K562 (cell line): Measurements from ENCODE around the gene ABCA7. TPM values are rescaled to one million over a fixed set of nuclear protein-coding genes. Genes with fewer than 3 reads are reported as not detected.

Experiments
- HIVEP1 ChIP-seq: fragments of 250-450 bp; sonication (Bioruptor Pico); IDR thresholded peaks from 2 replicates; pipeline ENCODE4 v1.4.0; 2020; ENCODE audit warnings: mild to moderate bottlenecking
- JUND ChIP-seq, 2 experiments: IDR thresholded peaks; 2 replicates in 1 of 2; 3 replicates in 1 of 2; pipeline ENCODE4 v1.6.1; 2011; ENCODE audit warnings: borderline replicate concordance in 2 of 2, low read depth in 2 of 2, low read length in 2 of 2, improper control_type of control experiment in 1 of 2, missing biosample characterization in 1 of 2, missing genetic modification characterization in 1 of 2, missing genetic modification reagents in 1 of 2
- KLF13 ChIP-seq: fragments of 450-650 bp; IDR thresholded peaks from 2 replicates; pipeline ENCODE4 v1.6.1; 2016; ENCODE audit warnings: missing genetic modification characterization, low read depth, mild to moderate bottlenecking, missing compliant biosample characterization, moderate library complexity, borderline replicate concordance
- MYC ChIP-seq, 2 experiments: fragments of 250-450 bp in 1 of 2; sonication (Bioruptor Pico) in 1 of 2; IDR thresholded peaks; 2 replicates each; pipeline versions ENCODE4 v1.5.1 to v1.6.1; 2012 to 2021; ENCODE audit warnings: low read depth in 2 of 2, borderline replicate concordance in 1 of 2, improper control_type of control experiment in 1 of 2, low read length in 1 of 2, mild to moderate bottlenecking in 1 of 2, moderate library complexity in 1 of 2
- NR1H2 ChIP-seq: sonication (generic); formaldehyde crosslinking; IDR thresholded peaks from 2 replicates; pipeline ENCODE4 v1.4.0; 2020; ENCODE audit warnings: mild to moderate bottlenecking, missing genetic modification reagents
- NUFIP1 ChIP-seq: fragments of 450-650 bp; IDR thresholded peaks from 2 replicates; pipeline ENCODE4 v1.6.1; 2018; ENCODE audit not compliant: partially characterized antibody
- POLR2AphosphoS2 ChIP-seq: IDR thresholded peaks from 2 replicates; pipeline ENCODE4 v1.6.1; 2012; ENCODE audit warnings: low read length, improper control_type of control experiment
- ZFP30 ChIP-seq: fragments of 250-450 bp; sonication (Bioruptor Pico); IDR thresholded peaks from 2 replicates; pipeline ENCODE4 v1.8.0; 2022; ENCODE audit warnings: moderate library complexity, mild to moderate bottlenecking, inconsistent platforms, borderline replicate concordance
- ZNF12 ChIP-seq: sonication (generic); formaldehyde crosslinking; IDR thresholded peaks from 2 replicates; pipeline ENCODE4 v1.4.0; 2020; ENCODE audit warnings: mild to moderate bottlenecking, missing genetic modification reagents
- ZNF184 ChIP-seq: sonication (generic); formaldehyde crosslinking; IDR thresholded peaks from 2 replicates; pipeline ENCODE4 v1.5.0; 2020; ENCODE audit warnings: missing genetic modification reagents
- ZNF354B ChIP-seq: fragments of 250-450 bp; sonication (Bioruptor Pico); IDR thresholded peaks from 2 replicates; pipeline ENCODE4 v1.4.0; 2020
- ZNF79 ChIP-seq: fragments of 250-450 bp; sonication (Bioruptor Pico); IDR thresholded peaks from 2 replicates; pipeline ENCODE4 v1.4.0; 2020; ENCODE audit warnings: low read depth, mild to moderate bottlenecking, moderate library complexity
- polyA plus RNA-seq, 8 experiments: library from polyadenylated mRNA; depleted of rRNA in 4 of 8; stranded (reverse) in 5 of 8; unstranded in 3 of 8; fragments of >200 nt; fragmentation: Nextera tagmentation in 2 of 8; fragmentation: Illumina TruSeq in 1 of 8; extraction: Ambion mirVana in 2 of 8; extraction: Trizol in 1 of 8; gene quantifications; 2 replicates each; pipeline versions ENCODE4 v1.2.1 to v1.2.3, GENCODE V29; 2011 to 2014; ENCODE audit warnings: inconsistent platforms in 1 of 8, missing spikeins in 1 of 8
- total RNA-seq, 7 experiments: library from RNA; depleted of rRNA in 6 of 7; stranded (reverse); fragments of >200 nt in 6 of 7; fragmentation: Illumina TruSeq in 2 of 7; extraction: Trizol in 2 of 7; gene quantifications; 2 replicates each; pipeline versions ENCODE4 v1.2.1 to v1.2.3, GENCODE V29; 2011 to 2021; ENCODE audit warnings: low replicate concordance in 1 of 7
- TF ChIP-seq, protein P1 (sequence below): fragments of 200-600 bp; sonication (generic); IDR thresholded peaks from one replicate; pipeline ENCODE4 v1.6.1; 2012; ENCODE audit warnings: mild to moderate bottlenecking, low read depth, low read length, inconsistent platforms
- TF ChIP-seq, protein P2 (sequence below): sonication (generic); formaldehyde crosslinking; IDR thresholded peaks from 2 replicates; pipeline ENCODE4 v1.9.0; 2022; ENCODE audit warnings: mild to moderate bottlenecking, missing genetic modification reagents
- TF ChIP-seq, protein P3 (sequence below): fragments of 250-450 bp; sonication (Bioruptor Pico); IDR thresholded peaks from 2 replicates; pipeline ENCODE4 v1.9.0; 2021; ENCODE audit warnings: mild to moderate bottlenecking

ABCA7 gene
- total and polyA plus RNA-seq, 9 of the 15 experiments (the other 6 are each of a cell fraction or from before 2014, with no cell fraction given): 2.3 to 96.1 (median 31.2) TPM

DNA sequence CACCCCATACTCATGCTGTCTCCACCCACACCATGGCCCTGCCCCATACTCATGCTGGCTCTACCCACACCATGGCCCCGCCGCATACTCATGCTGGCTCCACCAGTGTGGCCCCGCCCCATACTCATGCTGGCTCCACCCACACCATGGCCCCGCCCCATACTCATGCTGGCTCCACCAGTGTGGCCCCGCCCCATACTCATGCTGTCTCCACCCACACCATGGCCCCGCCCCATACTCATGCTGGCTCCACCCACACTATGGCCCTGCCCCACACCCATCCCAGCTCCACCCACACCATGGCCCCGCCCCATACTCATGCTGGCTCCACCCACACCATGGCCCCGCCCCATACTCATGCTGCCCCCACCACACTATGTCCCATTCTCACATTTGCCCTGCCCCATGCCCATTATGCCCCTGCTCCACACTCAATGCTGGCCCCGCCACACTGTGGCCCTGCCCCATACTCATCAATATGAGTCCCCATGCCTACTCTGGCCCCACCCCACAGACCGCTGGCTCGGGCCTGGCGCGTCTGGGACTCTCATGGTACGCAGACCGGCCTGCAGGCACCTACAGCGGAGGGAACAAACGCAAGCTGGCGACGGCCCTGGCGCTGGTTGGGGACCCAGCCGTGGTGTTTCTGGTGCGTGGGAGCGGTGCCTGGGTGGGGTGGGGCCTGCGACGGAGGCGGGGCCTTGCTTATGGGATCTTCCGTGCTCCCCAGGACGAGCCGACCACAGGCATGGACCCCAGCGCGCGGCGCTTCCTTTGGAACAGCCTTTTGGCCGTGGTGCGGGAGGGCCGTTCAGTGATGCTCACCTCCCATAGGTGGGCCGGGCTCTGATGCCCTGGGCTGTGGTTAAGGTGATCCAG is 23.4 kb downstream of the ABCA7 start (continued):
- TF ChIP-seq, protein P1, sequence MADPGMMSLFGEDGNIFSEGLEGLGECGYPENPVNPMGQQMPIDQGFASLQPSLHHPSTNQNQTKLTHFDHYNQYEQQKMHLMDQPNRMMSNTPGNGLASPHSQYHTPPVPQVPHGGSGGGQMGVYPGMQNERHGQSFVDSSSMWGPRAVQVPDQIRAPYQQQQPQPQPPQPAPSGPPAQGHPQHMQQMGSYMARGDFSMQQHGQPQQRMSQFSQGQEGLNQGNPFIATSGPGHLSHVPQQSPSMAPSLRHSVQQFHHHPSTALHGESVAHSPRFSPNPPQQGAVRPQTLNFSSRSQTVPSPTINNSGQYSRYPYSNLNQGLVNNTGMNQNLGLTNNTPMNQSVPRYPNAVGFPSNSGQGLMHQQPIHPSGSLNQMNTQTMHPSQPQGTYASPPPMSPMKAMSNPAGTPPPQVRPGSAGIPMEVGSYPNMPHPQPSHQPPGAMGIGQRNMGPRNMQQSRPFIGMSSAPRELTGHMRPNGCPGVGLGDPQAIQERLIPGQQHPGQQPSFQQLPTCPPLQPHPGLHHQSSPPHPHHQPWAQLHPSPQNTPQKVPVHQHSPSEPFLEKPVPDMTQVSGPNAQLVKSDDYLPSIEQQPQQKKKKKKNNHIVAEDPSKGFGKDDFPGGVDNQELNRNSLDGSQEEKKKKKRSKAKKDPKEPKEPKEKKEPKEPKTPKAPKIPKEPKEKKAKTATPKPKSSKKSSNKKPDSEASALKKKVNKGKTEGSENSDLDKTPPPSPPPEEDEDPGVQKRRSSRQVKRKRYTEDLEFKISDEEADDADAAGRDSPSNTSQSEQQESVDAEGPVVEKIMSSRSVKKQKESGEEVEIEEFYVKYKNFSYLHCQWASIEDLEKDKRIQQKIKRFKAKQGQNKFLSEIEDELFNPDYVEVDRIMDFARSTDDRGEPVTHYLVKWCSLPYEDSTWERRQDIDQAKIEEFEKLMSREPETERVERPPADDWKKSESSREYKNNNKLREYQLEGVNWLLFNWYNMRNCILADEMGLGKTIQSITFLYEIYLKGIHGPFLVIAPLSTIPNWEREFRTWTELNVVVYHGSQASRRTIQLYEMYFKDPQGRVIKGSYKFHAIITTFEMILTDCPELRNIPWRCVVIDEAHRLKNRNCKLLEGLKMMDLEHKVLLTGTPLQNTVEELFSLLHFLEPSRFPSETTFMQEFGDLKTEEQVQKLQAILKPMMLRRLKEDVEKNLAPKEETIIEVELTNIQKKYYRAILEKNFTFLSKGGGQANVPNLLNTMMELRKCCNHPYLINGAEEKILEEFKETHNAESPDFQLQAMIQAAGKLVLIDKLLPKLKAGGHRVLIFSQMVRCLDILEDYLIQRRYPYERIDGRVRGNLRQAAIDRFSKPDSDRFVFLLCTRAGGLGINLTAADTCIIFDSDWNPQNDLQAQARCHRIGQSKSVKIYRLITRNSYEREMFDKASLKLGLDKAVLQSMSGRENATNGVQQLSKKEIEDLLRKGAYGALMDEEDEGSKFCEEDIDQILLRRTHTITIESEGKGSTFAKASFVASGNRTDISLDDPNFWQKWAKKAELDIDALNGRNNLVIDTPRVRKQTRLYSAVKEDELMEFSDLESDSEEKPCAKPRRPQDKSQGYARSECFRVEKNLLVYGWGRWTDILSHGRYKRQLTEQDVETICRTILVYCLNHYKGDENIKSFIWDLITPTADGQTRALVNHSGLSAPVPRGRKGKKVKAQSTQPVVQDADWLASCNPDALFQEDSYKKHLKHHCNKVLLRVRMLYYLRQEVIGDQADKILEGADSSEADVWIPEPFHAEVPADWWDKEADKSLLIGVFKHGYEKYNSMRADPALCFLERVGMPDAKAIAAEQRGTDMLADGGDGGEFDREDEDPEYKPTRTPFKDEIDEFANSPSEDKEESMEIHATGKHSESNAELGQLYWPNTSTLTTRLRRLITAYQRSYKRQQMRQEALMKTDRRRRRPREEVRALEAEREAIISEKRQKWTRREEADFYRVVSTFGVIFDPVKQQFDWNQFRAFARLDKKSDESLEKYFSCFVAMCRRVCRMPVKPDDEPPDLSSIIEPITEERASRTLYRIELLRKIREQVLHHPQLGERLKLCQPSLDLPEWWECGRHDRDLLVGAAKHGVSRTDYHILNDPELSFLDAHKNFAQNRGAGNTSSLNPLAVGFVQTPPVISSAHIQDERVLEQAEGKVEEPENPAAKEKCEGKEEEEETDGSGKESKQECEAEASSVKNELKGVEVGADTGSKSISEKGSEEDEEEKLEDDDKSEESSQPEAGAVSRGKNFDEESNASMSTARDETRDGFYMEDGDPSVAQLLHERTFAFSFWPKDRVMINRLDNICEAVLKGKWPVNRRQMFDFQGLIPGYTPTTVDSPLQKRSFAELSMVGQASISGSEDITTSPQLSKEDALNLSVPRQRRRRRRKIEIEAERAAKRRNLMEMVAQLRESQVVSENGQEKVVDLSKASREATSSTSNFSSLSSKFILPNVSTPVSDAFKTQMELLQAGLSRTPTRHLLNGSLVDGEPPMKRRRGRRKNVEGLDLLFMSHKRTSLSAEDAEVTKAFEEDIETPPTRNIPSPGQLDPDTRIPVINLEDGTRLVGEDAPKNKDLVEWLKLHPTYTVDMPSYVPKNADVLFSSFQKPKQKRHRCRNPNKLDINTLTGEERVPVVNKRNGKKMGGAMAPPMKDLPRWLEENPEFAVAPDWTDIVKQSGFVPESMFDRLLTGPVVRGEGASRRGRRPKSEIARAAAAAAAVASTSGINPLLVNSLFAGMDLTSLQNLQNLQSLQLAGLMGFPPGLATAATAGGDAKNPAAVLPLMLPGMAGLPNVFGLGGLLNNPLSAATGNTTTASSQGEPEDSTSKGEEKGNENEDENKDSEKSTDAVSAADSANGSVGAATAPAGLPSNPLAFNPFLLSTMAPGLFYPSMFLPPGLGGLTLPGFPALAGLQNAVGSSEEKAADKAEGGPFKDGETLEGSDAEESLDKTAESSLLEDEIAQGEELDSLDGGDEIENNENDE: no peak
- TF ChIP-seq, protein P2, sequence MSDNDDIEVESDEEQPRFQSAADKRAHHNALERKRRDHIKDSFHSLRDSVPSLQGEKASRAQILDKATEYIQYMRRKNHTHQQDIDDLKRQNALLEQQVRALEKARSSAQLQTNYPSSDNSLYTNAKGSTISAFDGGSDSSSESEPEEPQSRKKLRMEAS (CRISPR knock-in tag): 0 out of 2 replicates have a peak, but pooled peaks have one; percentile 4
- TF ChIP-seq ZFP30 (no peak), KLF13 (tag) (no peak), JUND (IDR thresholded peaks at IDR 0.05; ENCODE audit: borderline replicate concordance, low read depth, low read length) (0 out of 2 replicates have a peak, but pooled peaks have one; percentile 5), JUND (tag; IDR thresholded peaks at IDR 0.05; ENCODE audit: borderline replicate concordance, low read depth, low read length) (no peak), ZNF354B (CRISPR knock-in tag) (no peak), ZNF79 (CRISPR knock-in tag) (no peak), POLR2AphosphoS2 (peak; percentile 93), ZNF184 (no peak), MYC (IDR thresholded peaks at IDR 0.05; ENCODE audit: low read depth, low read length) (0 out of 2 replicates have a peak, but pooled peaks have one; percentile 10), MYC (CRISPR knock-in tag; IDR thresholded peaks at IDR 0.05; ENCODE audit: borderline replicate concordance, low read depth) (no peak), ZNF12 (CRISPR knock-in tag) (no peak), HIVEP1 (CRISPR knock-in tag) (no peak), NR1H2 (CRISPR knock-in tag) (no peak), NUFIP1 (no peak)
- TF ChIP-seq, protein P3, sequence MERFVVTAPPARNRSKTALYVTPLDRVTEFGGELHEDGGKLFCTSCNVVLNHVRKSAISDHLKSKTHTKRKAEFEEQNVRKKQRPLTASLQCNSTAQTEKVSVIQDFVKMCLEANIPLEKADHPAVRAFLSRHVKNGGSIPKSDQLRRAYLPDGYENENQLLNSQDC (CRISPR knock-in tag): no peak
